DMS53 (cell line): Measurements from ENCODE around the gene GPR89B.
"Not testable (repeated sequence)": the region's sequence is repeated elsewhere in the genome, so short reads cannot be mapped to it uniquely, and the experiment has no call there.

Source experiments
- DNase-seq: peaks from one replicate; lab custom pipeline; 2025; lab: John Stamatoyannopoulos, UW

GPR89B gene

DNA sequence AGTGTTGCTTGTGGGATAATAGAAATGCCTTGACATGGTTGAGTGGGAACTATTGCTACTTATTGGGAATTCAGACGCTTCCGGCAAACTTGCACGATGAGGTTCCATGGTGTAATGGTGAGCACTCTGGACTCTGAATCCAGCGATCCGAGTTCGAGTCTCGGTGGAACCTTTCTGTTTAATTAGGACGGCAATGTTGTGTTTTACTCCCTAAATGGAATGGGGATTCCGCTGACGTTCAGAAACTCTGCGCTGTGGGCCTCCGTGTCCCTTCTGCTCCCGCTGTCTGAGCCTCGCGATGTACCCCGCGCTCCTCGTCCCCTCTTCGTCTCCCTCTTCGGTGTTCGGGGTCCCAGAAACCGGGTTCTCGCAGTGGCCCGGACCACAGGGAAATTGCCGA lies 104.5 kb downstream of the GPR89B start:
- not testable (repeated sequence) for DNase-seq

DNA sequence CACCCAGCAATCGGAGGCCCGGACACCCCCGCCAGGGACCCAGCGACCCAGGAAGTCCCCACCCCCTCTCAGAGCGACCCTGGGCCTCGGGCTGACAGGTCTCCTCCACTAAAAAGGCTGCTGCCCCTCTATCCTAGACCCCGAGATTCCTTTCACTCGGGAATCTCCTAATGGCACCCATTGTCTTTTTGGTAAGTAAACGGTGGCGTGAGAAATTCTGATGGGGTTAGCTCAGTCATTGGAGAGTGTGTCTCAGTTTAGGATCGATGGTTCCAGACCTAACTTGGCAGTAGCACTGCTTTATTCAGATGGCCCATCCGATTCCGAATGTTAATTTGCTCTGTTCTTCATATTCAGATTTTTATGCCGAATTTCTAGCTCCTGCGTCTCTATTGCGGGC lies 104.9 kb downstream of the GPR89B start:
- DNase-seq = not testable (repeated sequence)

DNA sequence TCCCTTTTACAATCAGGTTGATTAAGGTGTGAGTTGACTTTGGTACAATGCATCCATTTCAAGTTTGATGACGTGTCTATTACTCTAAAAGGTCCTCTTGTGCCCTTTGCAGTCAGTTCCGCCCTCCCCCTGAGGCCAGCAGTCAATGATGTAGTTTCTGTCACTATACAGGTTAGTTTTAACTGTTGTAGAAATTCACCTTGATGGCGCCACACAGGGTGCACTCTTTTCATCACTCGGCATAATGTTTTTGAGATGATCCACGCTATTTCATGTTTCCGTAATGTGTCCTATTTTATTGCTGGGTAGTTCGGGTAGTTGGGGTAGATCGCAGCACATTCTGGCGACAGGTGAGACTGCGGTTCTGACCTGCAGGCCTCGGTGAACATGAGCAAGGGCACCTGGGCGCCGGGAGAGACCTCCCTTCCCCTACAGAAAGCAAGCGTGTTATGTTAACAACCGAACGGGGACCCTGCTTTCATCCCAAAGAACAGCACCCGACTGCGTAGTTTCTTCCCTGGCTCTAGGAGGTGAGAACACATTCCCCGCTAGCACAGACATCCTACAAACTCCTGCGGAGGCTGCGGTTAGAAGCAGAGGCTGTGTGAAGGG lies 109.7 kb downstream of the GPR89B start:
- not testable (repeated sequence) for DNase-seq

DNA sequence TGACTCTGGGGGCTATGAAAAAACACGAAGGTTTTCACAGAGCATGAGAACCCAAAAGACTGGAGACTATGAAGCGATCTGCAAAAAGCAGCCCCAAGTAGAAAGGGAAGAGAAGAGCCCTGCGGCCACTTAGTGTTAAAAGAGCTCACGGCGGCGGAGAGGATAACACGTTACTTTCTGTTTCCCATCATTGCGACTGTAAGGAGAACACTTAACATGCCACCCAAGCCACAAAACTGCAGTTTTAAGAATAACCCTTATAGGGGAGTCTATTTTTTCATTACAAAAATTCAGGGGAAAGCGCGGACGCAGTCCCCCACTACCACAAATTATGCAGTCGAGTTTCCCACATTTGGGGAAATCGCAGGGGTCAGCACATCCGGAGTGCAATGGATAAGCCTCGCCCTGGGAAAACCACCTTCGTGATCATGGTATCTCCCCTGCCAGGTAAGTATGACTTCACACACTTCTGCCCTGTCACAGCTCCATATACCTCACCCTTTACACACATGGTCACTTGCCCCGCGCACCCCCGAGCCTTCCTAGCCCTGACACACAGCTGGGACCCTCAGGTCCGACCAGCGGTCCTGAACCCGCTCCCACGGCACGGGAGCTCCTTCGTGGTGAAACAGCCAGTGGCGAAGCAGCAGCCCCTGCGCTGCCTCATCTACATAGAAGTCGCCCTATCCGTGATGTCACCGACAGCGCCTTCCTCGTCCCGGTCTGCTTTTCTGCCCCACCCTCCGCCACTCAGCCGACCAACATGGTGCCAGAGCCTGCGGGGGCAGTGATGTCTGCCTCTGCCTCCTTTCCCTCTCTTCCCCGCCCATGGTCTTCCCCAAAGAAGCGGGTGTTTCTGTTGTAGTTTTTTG lies 110.5 kb downstream of the GPR89B start:
- DNase-seq = peak; percentile 95
